Raji (cell line): Measurements from ENCODE around the gene KLK11.

Source experiments
- POLR2A ChIP-seq: IDR thresholded peaks from 2 replicates; pipeline ENCODE4 v1.6.1; 2011; ENCODE audit warnings: low read depth, low read length, control low read depth; ENCODE audit not compliant: insufficient read depth

KLK11 gene

DNA sequence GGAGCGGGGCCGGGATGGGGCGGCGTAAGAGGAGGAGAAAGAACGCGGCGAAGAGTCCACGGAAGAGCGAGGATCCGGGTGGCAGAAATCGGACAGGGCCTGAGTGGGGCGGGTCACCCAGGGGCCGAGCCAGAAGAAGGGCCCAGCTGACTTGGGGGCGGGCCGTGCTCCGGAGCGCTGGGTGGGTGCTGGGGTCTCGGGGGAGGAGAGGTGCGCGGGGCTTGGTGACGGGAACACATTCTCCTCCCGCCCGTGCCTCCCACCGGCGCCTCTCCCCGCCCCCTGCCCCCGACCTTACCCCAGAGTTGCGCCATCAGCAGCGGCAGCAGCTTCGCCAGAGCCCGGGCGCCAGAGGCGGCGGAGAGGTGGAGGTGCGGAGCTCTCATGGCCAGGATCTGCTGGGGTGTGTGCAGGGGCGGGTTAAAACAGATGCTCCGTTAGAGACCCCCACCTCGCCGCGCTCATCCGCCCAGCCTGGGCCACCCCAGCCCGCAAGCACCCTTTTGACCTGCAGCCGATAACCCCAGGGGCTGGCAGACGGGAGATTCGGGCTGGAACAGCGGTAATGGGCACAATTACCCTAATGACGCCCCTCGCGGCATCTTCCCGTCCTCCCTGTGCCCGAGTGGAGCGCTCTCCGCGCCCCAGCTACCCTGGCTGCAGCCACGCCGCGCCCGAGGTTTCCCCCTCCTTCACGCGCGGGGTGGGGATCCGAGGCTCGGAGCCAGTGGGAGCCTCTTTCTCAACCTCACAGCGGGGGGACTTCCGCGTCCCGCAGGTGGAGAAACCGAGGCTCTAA is 7.5 kb downstream of the KLK11 start:
- TF ChIP-seq POLR2A: no peak

DNA sequence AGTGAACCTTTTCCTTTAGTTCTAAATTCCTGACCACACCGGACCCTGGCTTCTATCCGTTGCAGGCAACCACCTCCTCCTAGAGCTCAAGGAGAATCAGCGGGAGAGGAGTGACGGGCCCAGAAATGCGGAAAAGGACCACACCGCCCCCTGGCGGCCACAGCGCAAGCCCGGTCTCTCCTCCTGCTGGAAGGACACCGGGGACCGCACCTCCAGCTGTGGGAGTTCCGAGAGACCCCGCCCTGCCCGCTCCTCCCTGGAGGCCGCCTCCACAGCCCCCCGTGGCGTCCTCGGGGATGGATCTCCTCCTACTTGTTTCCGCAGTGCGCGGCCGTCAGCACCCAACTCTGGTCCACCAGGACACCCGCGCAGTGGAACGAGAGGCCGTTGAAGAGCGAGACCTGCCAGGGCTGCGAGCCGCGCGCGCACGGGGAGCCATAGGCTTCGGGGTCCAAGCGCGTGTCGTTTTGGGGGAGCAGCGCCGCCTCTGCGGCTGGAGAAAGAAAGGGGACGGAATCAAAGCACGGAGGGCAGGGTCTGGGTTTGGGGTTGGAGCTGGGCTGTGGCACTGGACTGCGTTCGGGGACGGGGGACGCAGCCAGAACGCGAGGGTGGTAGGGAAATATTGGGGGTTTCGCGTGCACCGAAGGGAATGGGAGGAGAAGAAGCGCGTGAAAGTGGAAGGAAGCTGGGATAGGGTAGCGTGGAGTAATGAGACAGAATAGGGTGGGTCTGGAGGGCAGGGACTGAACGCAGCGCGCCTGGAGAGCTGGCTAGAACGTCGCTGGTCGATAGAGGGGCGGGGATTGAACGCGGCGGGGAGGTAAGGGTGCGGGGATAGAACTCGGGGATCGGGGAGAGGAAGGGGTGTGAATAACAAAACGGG is 9.4 kb downstream of the KLK11 start:
- no peak for TF ChIP-seq POLR2A

DNA sequence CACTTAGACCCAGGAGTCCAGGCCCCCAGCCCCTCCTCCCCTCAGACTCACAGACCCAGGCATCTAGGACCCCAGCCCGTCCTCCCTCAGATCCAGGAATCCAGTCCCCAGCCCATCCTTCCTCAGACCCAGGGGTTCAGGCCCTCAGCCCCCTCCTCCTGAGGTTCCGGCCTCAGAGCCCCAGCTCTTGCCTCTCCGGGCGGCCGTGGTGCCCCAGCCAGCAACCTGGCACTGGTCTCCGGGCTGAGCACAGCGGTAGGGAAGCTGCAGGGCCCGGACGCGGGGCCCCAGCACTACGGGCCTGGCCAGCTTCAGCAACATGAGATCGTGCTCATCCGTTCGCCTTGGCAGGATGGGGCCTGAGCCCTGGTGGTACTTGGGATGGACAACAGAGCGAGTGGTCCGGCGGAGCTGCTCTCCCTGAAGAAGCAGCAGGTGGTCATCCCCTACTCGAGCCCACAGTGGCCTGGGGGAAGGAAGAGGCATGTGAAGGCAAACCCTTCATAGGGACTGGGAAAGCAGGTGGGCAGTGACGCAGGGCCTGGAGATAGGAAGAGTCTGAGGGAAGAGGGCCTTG is 10.6 kb downstream of the KLK11 start:
- TF ChIP-seq POLR2A: no peak

DNA sequence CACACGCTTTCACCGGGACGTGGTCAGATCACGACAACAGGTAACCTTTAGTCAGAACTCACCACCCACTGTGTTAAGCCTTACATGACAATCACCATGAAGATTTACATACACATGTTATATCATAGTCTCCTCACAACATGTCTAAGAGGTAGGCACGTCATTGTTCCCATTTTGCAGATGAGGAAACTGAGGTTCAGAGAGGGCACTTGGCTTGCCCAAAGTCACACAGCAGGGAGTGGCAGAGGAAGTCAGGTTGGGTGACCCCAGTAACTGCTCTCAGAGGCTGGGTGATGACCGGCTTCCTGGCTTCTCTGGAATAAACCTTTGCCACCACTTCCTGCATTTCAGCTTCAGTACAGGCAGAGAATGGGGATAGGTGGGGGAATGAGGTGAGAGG is 12.2 kb downstream of the KLK11 start:
- TF ChIP-seq POLR2A: no peak

DNA sequence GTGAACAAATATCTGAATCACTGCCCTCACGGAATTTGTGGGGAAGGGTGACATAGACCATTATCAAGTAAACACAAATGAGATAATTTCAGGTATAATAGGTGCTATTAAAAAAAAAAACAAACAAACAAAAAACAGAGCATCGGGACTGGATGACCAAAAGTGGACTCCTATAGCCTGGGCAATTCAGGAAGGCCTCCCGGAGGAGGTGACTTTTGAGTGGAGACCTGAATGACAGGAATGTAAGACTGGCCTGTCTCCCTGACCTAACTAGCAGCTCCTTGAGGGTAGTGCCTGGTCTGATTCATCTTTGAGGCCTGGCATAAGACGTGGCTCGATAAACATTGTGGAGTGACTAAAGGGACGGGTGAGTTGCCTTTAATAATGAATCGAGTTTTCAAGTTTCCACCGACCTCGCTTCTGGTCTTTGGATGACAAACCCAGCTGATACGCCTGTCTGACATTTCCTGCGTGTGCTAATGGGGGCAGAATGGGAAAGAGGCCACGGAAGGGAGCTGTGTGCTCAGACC is 13.7 kb downstream of the KLK11 start:
- no peak for TF ChIP-seq POLR2A

DNA sequence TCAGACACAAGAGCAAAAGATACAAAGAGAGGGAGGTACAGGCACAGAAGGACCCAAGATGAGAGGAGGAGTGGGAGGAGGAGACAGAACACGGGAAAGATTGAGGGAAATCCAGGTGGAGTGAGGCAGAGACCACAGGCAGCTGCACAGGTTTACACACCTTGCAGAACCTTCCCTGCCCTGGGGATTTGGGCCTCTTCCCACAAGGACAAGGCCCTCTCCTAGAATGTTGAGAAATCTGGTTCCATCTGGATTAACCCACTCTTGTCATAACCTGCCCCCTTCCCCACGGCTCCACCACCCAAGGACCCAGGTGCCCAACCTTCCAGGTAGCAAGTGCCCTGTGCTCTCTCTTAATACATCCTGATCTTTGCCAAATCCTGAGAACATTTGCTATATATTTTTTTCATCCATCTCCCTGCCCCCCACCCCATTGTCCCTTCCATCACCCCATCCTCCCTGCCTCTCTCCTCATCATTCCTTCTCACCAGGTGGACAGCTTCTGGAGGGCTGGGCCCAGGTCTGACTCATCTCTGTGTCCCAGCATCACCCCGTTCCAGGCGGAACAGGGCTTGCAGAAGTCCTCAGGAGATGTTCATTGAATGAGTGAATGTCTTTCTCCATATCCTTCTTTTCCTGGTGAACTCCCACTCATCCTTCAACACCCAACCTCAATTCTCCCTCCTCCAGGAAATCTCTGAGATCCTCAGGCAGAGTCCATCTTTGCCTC is 16.2 kb downstream of the KLK11 start:
- TF ChIP-seq POLR2A: no peak

DNA sequence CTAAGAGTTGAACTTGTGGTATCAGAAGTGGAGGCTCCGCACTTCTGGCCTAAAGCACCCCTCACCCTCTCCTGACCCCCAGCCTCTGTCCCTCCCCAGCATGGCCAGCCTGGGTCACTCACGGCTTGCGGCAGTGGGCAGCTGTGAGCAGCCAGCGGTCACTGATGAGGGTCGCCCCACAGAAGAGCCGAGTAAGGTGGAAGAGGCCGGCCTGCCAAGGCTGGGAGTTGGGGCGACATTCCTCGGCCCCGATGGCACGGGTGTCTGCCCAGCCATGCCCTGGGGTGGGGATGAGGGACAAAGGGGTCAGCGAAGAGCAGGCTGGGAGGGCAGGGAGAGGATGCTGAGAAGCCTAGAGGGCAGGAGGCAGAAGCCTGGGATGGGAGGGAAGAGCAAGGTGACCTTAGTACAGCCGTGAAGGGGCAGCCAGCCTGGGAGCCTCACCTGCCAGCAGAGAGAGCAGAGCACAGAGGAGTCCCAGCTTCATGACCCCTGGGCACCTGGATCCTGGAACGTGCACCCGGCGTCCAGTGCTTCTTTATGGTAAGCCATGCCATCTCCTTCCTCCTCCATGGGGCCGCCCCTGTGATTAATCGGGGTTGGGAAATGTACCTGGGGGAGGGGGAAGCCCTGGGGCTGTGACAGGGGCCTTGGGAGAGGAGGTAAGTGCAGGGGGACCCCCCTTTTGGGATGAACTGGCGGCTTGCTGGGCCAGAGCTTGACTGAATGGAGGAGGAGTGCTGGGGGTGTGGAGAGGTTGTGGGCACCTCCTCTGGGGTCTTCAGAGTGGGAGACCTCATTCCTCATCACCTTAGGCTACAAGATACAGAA is 17.1 kb downstream of the KLK11 start:
- no peak for TF ChIP-seq POLR2A

DNA sequence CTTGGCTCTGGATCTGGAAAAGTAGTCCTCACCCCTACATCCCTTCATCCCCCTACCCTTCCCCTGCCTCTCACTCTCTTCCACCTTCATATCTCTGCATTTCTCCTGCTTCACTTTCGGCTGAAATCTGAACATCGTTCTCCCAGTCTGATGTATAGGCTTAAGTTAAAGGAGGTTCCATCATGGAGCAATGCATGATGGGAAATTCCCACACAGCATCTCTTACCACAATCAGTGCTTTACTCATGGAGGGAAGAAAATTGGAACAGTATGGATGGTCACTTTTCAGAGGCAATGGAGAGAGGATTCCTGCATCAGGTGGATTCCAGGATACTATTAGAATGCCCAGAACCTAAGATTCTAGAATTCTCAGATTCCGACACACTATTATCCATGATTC is 18.9 kb downstream of the KLK11 start:
- no peak for TF ChIP-seq POLR2A

DNA sequence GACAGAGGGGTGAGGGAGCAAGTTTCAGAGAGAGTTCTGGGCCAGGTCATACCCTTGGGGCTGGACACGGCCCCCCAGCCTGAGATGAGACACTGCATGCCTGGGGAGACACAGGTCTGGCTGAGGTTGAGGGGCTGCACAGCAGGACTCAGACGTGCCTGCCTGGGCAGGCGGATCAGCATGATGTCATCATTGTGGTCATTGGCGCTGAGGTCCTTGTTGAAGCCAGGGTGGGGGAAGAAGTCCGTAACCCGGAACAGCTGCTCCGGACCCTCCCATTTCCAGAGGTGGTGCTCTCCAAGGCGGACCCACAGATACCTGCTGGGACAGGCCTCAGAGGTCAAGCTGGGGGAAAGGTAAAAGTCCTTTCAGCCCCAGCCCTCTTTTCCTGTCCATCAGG is 20.0 kb downstream of the KLK11 start:
- no peak for TF ChIP-seq POLR2A

DNA sequence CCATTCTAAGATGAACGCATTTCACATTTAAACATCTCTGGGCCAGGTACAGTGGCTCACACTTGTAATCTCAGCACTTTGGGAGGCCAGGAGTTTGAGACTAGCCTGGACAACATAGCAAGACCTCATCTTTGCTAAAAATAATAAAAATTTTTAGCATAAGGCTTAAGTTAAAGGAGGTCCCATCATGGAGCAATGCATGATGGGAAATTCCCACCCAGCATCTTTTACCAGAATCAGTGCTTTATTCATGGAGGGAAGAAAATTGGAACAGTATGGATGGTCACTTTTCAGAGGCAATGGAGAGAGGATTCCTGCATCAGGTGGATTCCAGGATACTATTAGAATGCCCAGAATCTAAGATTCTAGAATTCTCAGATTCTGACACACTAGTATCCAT is 21.2 kb downstream of the KLK11 start:
- TF ChIP-seq POLR2A: no peak

DNA sequence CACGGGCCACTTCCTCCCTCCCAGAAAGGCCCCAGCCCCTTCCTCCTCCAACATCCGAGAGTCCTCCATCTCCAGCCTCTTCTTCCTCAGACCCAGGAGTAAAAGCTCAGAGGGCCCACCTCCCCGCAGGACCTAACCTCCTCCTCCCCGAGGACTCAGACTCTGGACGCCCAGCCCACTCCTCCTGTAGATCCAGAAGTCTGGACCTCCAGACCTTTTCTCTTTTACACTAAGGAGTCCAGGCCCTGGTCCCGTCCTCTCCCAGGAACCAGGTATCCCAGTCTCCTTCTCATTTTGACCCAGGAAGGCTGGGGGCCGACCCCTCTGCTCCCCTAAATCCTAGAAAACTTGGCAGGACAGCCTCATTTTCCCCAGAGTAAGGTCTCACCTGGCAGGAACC is 23.1 kb downstream of the KLK11 start:
- TF ChIP-seq POLR2A: no peak

DNA sequence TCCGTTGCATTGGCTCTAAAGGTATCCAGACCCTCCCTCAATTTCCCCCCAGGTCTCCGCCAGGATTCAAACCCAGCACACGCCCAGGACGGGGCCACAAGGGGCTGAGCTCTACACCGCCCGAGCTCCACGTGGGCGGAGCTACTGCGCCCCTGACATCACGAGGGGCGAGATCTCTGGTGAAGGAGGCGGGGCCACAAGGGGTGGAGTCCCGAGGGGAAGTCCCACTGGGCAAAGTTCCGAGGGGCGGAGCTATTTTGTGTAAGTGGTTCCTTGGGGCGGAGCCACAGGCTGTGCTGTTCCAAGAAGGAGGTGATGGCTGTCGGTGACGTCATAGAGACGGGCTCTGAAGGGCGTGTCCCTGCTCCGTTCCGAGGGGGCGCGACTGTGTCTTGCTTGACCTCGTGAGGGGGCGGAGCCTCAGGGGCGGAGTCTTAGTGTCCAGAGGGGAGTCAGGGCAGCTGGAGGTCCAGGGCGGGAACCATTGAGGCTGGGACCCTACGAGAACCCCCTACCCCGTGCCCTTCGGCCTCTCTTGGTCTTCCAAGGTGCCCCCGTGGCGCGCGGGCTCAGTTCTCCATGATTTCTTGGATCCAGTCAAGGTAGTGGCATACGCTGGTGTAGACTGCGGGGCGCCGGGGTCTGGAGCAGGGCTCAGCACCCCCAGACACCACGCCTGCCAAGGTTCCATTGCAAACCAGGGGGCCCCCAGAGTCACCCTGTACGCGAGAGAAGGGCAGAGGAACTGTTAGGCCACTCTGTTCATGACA is 23.7 kb downstream of the KLK11 start:
- TF ChIP-seq POLR2A: no peak

DNA sequence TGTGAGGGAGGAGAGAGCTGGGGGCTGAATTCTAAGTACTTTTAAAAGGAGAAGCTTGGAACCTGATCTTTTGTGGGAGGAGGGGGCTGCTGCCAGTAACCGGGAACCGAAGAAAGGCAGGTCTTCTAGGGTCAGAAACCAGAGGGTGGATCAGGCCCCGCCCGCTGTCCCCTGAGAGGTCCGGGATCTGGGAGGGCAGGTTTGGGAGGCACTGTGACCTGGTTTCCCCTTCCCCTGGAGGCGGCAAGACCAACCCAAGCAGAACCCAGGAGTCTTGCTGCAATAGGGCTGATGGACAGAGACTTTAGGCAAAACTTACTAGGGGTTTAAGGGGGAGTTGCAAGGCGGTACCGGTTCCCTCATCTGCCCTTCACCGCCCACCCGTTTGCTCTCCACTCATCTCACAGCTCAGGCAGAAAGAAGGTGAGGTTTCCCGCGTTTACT is 24.3 kb downstream of the KLK11 start:
- no peak for TF ChIP-seq POLR2A
